K562 (cell line): ENCODE results near the gene ABCA4.
"Not testable (repeated sequence)": the region's sequence is repeated elsewhere in the genome, so short reads cannot be mapped to it uniquely, and the experiment has no call there.

ENCODE experiments used
- MIER1 ChIP-seq: fragments of 450-650 bp; IDR thresholded peaks from 2 replicates; pipeline ENCODE4 v1.6.1; 2016; ENCODE audit warnings: antibody characterized with exemption, mild to moderate bottlenecking, low read depth
- NRF1 ChIP-seq, 2 experiments: fragments of 450-650 bp; IDR thresholded peaks in 1 of 2; conservative IDR thresholded peaks in 1 of 2; 2 replicates each; pipeline ENCODE4 v1.6.1; 2014; ENCODE audit warnings: mild to moderate bottlenecking in 2 of 2
- PHB2 ChIP-seq: fragments of 450-650 bp; IDR thresholded peaks from 2 replicates; pipeline ENCODE4 v1.6.1; 2017; ENCODE audit warnings: low read depth
- THRA ChIP-seq: fragments of 450-650 bp; IDR thresholded peaks from 2 replicates; pipeline ENCODE4 v1.6.1; 2017; ENCODE audit warnings: mild to moderate bottlenecking, moderate library complexity

GRCh38 chr1:93990477-93990876 is 130.5 kb downstream of the ABCA4 start:
- TF ChIP-seq THRA; NRF1 (conservative IDR thresholded peaks at IDR 0.05 in 1 of 2, IDR thresholded peaks at IDR 0.05 in 1 of 2); MIER1; PHB2: not testable (repeated sequence)
